KMS-11 (cell line): ENCODE measurements around the gene KIF1A.

ENCODE experiments used
- H2AFZ ChIP-seq: fragments of 200-600 bp; sonication (generic); 2 replicates; pipeline ENCODE4 v1.6.1; 2016; ENCODE audit warnings: antibody characterized with exemption, mixed run types, low read depth
- H3K27ac ChIP-seq: fragments of 200-600 bp; sonication (generic); 2 replicates; pipeline ENCODE4 v1.6.1; 2016; ENCODE audit warnings: mild to moderate bottlenecking, mixed run types
- H3K27me3 ChIP-seq: fragments of 200-600 bp; sonication (generic); 2 replicates; pipeline ENCODE4 v1.6.1; 2017; ENCODE audit warnings: mild to moderate bottlenecking, low read depth, mixed run types, moderate library complexity; ENCODE audit not compliant: insufficient read depth
- H3K36me3 ChIP-seq: fragments of 200-600 bp; sonication (generic); 2 replicates; pipeline ENCODE4 v1.6.1; 2017; ENCODE audit warnings: mild to moderate bottlenecking, mixed run types; ENCODE audit not compliant: insufficient read depth
- H3K4me1 ChIP-seq: fragments of 200-600 bp; sonication (generic); 2 replicates; pipeline ENCODE4 v1.6.1; 2016; ENCODE audit warnings: mild to moderate bottlenecking, low read depth, mixed run types; ENCODE audit not compliant: poor library complexity, severe bottlenecking
- H3K4me2 ChIP-seq: fragments of 200-600 bp; sonication (generic); 2 replicates; pipeline ENCODE4 v1.7.0; 2016; ENCODE audit warnings: mild to moderate bottlenecking, mixed run types
- H3K4me3 ChIP-seq: fragments of 200-600 bp; sonication (generic); IDR thresholded peaks from 2 replicates; pipeline ENCODE4 v1.6.1; 2017; ENCODE audit warnings: low read depth, low read length, mixed read lengths; ENCODE audit not compliant: insufficient read depth
- H3K79me2 ChIP-seq: fragments of 200-600 bp; sonication (generic); 2 replicates; pipeline ENCODE4 v1.6.1; 2016; ENCODE audit warnings: low read depth, mixed run types; ENCODE audit not compliant: insufficient read depth
- H3K9ac ChIP-seq: fragments of 200-600 bp; sonication (generic); 2 replicates; pipeline ENCODE4 v1.6.1; 2016; ENCODE audit warnings: mild to moderate bottlenecking, mixed run types
- H4K20me1 ChIP-seq: fragments of 200-600 bp; sonication (generic); 2 replicates; pipeline ENCODE4 v1.6.1; 2016; ENCODE audit warnings: mild to moderate bottlenecking, mixed run types; ENCODE audit not compliant: insufficient read depth
- CTCF ChIP-seq: fragments of 200-600 bp; sonication (generic); conservative IDR thresholded peaks from 2 replicates; pipeline ENCODE4 v1.6.1; 2017; ENCODE audit warnings: low read depth, mild to moderate bottlenecking, antibody characterized with exemption, low read length, moderate library complexity, mixed read lengths

KIF1A gene

GRCh38 chr2:240728361-240728760 lies 91.7 kb downstream of the KIF1A start:
- no peak for TF ChIP-seq CTCF
- H3K4me1 ChIP-seq, result no peaks in the 10 kb centered on the region
- no peaks in the 10 kb centered on the region for H3K36me3 ChIP-seq
- H2AFZ ChIP-seq, result no peak overlapping the region
- no peak overlapping the region for H3K4me3 ChIP-seq
- no peak overlapping the region for H3K9ac ChIP-seq
- no peak overlapping the region for H3K4me2 ChIP-seq
- peaks cover 10% of the 10 kb centered on the region; the same call in 1 of the 2 replicates for H3K27me3 ChIP-seq
- no peaks in the 10 kb centered on the region for H3K79me2 ChIP-seq
- H3K27ac ChIP-seq, result no peak overlapping the region
- H4K20me1 ChIP-seq, result no peaks in the 10 kb centered on the region

GRCh38 chr2:240727913-240728312 lies 92.1 kb downstream of the KIF1A start:
- Histone ChIP-seq H3K4me3 (no peak overlapping the region), H3K79me2 (no peaks in the 10 kb centered on the region), H3K36me3 (no peaks in the 10 kb centered on the region), H4K20me1 (no peaks in the 10 kb centered on the region), H3K9ac (no peak overlapping the region), H3K27ac (no peak overlapping the region), H3K4me2 (no peak overlapping the region), H3K4me1 (no peaks in the 10 kb centered on the region), H3K27me3 (peaks cover 10% of the 10 kb centered on the region; the same call in 1 of the 2 replicates), H2AFZ (no peak overlapping the region)
- TF ChIP-seq CTCF, result no peak

- no peak overlapping the region for H2AFZ ChIP-seq
- no peaks in the 10 kb centered on the region for H3K79me2 ChIP-seq
- peaks cover 10% of the 10 kb centered on the region; the same call in 1 of the 2 replicates for H3K27me3 ChIP-seq
- H3K36me3 ChIP-seq, result no peaks in the 10 kb centered on the region
- H3K4me3 ChIP-seq, result no peak overlapping the region
- H3K9ac ChIP-seq, result no peak overlapping the region
- H3K4me2 ChIP-seq, result no peak overlapping the region
- H3K27ac ChIP-seq, result no peak overlapping the region
- H3K4me1 ChIP-seq, result no peaks in the 10 kb centered on the region
- H4K20me1 ChIP-seq, result no peaks in the 10 kb centered on the region
- TF ChIP-seq CTCF, result no peak
Measured at GRCh38 chr2:240727439-240727838, 92.6 kb downstream of the KIF1A start.

GRCh38 chr2:240726876-240727275 lies 93.1 kb downstream of the KIF1A start:
- Histone ChIP-seq H3K4me3 (no peak overlapping the region), H2AFZ (no peak overlapping the region), H3K4me2 (no peak overlapping the region), H3K27ac (no peak overlapping the region), H3K79me2 (no peaks in the 10 kb centered on the region), H3K9ac (no peak overlapping the region), H4K20me1 (no peaks in the 10 kb centered on the region), H3K36me3 (no peaks in the 10 kb centered on the region), H3K27me3 (peaks cover 13% of the 10 kb centered on the region; the same call in 1 of the 2 replicates), H3K4me1 (no peaks in the 10 kb centered on the region)
- TF ChIP-seq CTCF, result no peak

GRCh38 chr2:240725671-240726070 lies 94.3 kb downstream of the KIF1A start:
- Histone ChIP-seq H3K27me3 (peaks cover 14% of the 10 kb centered on the region; the same call in 1 of the 2 replicates), H3K27ac (no peak overlapping the region), H2AFZ (no peak overlapping the region), H3K36me3 (no peaks in the 10 kb centered on the region), H3K9ac (no peak overlapping the region), H3K79me2 (no peaks in the 10 kb centered on the region), H3K4me2 (no peak overlapping the region), H3K4me1 (no peaks in the 10 kb centered on the region), H3K4me3 (no peak overlapping the region), H4K20me1 (no peaks in the 10 kb centered on the region)
- TF ChIP-seq CTCF, result no peak
